ENCODE data around the gene ASCL4.

Gene ASCL4

GRCh38 chr12:107801150-107801549, 26.6 kb downstream of the ASCL4 start:
- TF ChIP-seq CTCF (IDR thresholded peaks at IDR 0.05; ENCODE audit: borderline replicate concordance, control extremely low read depth, extremely low read depth, insufficient read depth, missing control alignments) = no peak
- in situ Hi-C loops (cut with MboI; ENCODE audit: low sequenced_read_pairs, unreplicated experiment) = no loop called here

GRCh38 chr12:107803092-107803491, 28.6 kb downstream of the ASCL4 start:
- in situ Hi-C loops (cut with MboI; ENCODE audit: low sequenced_read_pairs, unreplicated experiment) = no loop called here

More at GRCh38 chr12:107801150-107801549, 26.6 kb downstream of the ASCL4 start:
- no peak for DNase-seq (ENCODE audit: low spot score)

GRCh38 chr12:107805488-107806180, 31.1 kb downstream of the ASCL4 start:
- no peak for TF ChIP-seq CTCF (IDR thresholded peaks at IDR 0.05; ENCODE audit: borderline replicate concordance, control extremely low read depth, extremely low read depth, insufficient read depth, missing control alignments)
- in situ Hi-C loops (cut with MboI; ENCODE audit: low sequenced_read_pairs, unreplicated experiment) = no loop called here
- DNase-seq (ENCODE audit: low spot score) = no peak

More at GRCh38 chr12:107803092-107803491, 28.6 kb downstream of the ASCL4 start:
- no peak for DNase-seq (ENCODE audit: low spot score)
- no peak for TF ChIP-seq CTCF (IDR thresholded peaks at IDR 0.05; ENCODE audit: borderline replicate concordance, control extremely low read depth, extremely low read depth, insufficient read depth, missing control alignments)

- in situ Hi-C loops (cut with MboI; ENCODE audit: low sequenced_read_pairs, unreplicated experiment) = no loop called here
- no peak for TF ChIP-seq CTCF (IDR thresholded peaks at IDR 0.05; ENCODE audit: borderline replicate concordance, control extremely low read depth, extremely low read depth, insufficient read depth, missing control alignments)
Measured at GRCh38 chr12:107807471-107808150, 33.1 kb downstream of the ASCL4 start.

DNA sequence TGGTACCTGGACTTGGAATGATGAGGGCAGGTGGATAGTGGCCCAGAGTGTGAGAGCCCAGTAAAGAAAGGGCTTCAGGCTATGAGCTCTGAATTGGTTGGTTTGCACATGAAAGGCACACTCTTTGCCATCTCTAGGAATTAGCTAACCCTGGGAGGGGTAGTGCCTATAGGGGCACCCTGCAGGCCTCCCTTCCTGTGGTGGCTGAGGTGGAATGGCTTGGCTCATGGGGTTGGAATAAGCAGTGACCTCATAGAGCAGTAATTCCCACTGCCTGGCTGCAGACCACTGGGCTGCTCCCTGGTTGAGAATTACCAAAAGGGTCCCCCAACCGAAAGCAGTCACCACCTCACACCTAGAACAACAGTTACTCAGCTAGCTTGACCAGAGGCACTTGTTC, 42.7 kb downstream of the ASCL4 start:
- in situ Hi-C loops (cut with MboI; ENCODE audit: low sequenced_read_pairs, unreplicated experiment) = no loop called here
- DNase-seq (ENCODE audit: low spot score) = no peak
- TF ChIP-seq CTCF (IDR thresholded peaks at IDR 0.05; ENCODE audit: borderline replicate concordance, control extremely low read depth, extremely low read depth, insufficient read depth, missing control alignments) = no peak

More at GRCh38 chr12:107807471-107808150, 33.1 kb downstream of the ASCL4 start:
- no peak for DNase-seq (ENCODE audit: low spot score)

- in situ Hi-C loops (cut with MboI; ENCODE audit: low sequenced_read_pairs, unreplicated experiment) = no loop called here
- no peak for TF ChIP-seq CTCF (IDR thresholded peaks at IDR 0.05; ENCODE audit: borderline replicate concordance, control extremely low read depth, extremely low read depth, insufficient read depth, missing control alignments)
- no peak for DNase-seq (ENCODE audit: low spot score)
Measured at GRCh38 chr12:107818984-107819383, 44.5 kb downstream of the ASCL4 start.

Measured in GM13976 (cell line).